Airway epithelial cell (primary cell): ENCODE data around the gene USP36. TPM values are rescaled to one million over a fixed set of nuclear protein-coding genes. Genes with fewer than 3 reads are reported as not detected.

Experiments
- total RNA-seq: library from RNA; depleted of rRNA; stranded (reverse); fragments of >200 nt; gene quantifications from 2 replicates; pipeline ENCODE4 v1.2.3, GENCODE V29; 2015

USP36 gene
- 12.9 and 17.2 TPM in 2 replicates for total RNA-seq

DNA sequence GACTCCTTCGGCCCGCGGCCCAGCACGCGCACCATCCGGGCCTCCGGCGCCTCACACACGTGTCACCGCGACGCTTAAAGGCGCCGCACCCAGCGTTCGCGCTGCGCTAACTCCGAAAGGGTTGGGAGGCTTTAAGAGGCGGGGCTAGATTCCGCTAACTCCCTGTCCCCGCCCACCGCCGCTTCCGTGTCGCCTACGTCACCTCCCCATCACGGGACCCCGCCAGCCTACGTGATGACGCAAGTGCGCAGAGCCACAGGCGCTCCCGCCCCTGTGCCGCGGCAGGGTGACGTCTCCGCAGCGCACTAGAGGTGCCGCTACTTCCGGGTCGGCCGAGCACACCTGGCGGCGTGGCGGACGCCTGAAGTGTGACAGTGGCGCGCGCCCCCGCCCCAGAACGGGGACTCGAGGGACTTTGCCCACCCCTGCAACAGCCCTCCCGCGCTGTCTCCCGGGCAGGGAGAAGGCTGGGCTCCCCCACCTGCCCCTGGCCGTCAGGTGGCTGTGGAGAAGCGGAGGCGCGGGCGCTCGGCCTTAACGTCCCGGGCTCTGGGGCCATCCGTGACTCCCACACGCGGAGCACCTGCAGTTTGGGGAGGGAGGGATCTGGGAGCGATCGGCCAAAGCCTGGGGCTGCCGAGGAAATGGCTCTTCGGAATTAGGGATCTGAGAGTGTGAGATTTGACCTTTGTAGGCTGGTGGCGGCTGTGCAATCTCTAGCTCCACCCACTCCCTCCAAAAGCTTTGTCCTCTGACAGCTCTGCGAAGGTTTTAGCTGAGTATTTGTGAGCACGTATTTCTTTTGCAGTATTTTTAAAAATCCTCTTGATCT, at the start of gene USP36:
Gene USP36 (minus strand): TSS at position 35 of the 832 bp plus-strand sequence. CDS start 4,451 bp downstream, outside the sequence.

GRCh38 chr17:78781893-78782304, 58.7 kb downstream of the USP36 start, which contains the start of gene CYTH1:
Gene CYTH1 (minus strand): TSS chr17:78782273. CDS start chr17:78782223, 50 bp downstream.

Other genes starting within 250 kb of the USP36 start
- 31.5 and 41.9 TPM in 2 replicates for gene CYTH1, start 58.5 kb downstream of the USP36 start, total RNA-seq
- gene CEP295NL, start 62.4 kb upstream of the USP36 start, total RNA-seq = not detected in 2 replicates
- 6.2 and 9.9 TPM in 2 replicates for gene TIMP2, start 84.6 kb upstream of the USP36 start, total RNA-seq
- 247 and 265 TPM in 2 replicates for gene LGALS3BP, start 139.1 kb upstream of the USP36 start, total RNA-seq
- 52.5 and 69.6 TPM in 2 replicates for gene CANT1, start 168.9 kb upstream of the USP36 start, total RNA-seq
- 0.46 and 0.99 TPM in 2 replicates for gene C1QTNF1, start 183.4 kb upstream of the USP36 start, total RNA-seq
- gene ENGASE, start 234.0 kb upstream of the USP36 start, total RNA-seq = 5.2 and 7.2 TPM in 2 replicates